Stimulated activated CD4-positive, alpha-beta T cell treated with anti-CD3 and anti-CD28 coated beads, Interleukin-4, amount 100 ng/mL, for 48 hours (primary cell): ENCODE data around the gene SLC35G1.

Source experiments
- DNase-seq, 2 donors: peaks; one replicate each; pipeline ENCODE4 v3.0.0-alpha.2; 2020; ENCODE audit warnings: low read depth in 2 of 2

SLC35G1 gene

DNA sequence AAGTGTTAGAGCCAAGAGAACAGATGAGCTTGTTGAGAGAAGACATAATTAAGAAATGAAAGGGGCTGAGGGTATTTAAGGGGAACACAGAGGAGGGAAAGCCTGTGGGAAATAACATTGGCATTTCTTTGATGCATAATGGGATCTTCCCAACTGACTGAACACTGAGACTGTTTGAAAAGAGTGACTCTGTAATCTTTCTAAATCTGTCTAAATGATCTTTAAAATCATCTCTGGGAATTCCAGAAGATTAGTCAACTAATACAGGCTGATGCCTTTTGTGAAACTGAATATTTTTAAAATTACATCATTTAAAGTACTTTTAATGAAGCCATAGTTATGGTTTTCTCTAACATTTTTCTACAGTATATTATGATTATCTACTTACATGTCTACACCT, 17.4 kb upstream of the SLC35G1 start:
- no peak for DNase-seq

DNA sequence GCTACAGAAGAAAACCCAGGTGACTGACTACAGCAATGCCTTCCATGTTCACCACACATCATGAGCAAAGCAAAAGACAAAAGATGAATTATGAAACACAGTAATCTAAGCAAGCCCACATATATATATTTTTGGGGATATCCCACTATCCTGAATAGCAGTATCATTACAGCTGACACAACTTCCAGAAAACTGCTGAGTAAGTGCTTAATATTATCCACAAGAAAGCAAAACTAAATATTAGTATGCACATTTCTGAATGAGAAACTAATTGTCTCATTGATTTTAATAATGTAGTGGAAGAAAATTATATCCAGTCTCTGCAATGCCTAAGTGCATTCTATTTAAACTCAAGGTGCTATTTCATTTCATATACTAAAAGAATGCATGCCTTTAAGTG, 14.5 kb upstream of the SLC35G1 start:
- no peak for DNase-seq

DNA sequence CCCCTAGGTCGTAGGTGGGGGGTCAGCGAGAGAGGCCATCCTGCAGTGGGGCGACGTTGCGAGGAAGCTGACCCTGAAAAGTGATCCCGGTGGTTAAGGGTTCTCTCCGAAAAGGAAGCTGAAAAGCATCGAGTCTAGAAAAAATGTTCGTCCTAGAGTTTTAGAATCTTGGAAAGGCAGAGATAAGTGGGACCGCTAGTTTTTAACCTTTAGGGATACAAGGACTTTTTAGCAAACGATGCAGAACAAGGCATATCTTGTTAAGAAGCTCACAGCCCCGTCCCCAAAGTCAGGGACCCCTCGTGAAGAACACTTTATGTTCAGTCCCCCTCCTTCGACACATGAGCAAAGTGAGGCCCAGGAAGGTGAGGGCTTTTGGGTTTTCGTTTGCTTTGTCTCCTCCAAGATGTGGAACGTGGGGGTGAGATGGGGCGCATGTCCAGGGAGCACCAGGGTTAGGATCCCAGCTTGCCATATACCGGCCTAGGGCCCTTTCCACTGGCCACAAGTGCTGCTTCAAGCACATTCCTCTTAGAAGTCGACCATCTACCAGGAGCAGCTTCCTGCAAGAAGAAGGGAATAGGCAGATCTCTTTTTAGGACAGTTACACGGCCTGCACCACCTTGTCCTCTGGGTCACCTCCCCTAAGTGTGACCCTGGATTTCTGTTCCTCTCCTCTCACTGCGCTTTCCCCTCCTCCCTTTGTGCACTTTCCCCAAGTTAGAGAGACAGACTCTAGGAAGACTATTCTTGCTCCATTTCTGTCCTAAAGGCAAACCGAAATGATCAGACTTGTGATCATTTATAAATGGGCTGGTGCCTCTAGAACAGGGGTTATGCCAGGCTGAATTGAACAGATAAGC, 969 bp downstream of the SLC35G1 start:
- no peak for DNase-seq

DNA sequence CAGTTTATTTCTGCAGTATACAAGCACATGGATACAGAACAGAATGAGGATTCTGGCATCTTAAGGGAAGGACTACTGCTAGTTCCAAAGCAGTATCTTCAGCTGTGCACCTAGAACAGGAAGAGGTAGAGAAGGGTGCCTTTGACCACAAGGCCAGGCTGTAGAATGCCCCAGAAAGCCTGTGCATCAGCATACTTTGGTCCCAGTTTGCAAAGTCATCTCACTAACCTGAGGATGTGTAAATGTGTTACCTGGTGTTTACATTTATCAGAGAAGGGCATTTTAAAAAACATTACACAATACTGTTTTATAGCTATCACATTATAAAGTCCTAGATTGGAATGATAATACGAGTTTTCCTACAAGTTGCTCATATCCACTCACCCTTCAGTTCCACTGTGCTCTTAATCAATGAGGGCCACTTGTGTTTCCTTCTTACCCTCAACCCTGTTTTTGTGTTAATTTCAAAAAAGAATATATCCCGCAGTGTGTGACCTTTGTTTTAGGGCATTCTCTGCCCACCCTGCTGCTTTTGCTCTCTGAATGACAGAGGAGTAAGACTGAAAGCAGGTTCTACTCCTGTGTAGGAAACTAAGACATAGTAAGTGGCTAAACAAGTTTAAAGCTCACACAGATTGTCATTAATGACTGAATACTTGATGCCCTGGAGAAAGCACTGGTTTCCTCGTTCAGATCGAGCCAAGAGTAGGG, 3.4 kb downstream of the SLC35G1 start:
- DNase-seq: no peak

DNA sequence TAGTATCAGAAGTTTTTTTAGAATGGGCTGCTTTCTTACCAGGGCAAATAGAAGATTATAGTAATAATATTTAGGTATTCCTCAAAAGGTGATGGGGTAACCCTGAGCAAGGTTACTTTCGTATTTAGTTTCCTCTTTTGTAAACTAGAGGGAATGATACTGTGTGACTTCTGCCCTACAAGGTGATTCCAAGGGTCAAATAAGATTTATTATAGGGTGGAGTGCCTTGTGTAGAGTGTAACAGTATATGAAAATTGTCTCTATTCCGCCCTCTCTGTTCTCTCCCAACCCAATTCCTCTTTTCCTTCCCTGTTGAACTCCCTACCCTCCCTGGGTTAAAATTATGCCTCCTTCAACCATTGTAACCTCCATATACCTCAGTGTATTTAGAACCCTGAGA, 5.3 kb downstream of the SLC35G1 start:
- no peak for DNase-seq

- DNase-seq: no peak
Observed at GRCh38 chr10:93903051-93903450, 9.3 kb downstream of the SLC35G1 start.

- DNase-seq: no peak
Observed at GRCh38 chr10:93904901-93905300, 11.1 kb downstream of the SLC35G1 start.

DNA sequence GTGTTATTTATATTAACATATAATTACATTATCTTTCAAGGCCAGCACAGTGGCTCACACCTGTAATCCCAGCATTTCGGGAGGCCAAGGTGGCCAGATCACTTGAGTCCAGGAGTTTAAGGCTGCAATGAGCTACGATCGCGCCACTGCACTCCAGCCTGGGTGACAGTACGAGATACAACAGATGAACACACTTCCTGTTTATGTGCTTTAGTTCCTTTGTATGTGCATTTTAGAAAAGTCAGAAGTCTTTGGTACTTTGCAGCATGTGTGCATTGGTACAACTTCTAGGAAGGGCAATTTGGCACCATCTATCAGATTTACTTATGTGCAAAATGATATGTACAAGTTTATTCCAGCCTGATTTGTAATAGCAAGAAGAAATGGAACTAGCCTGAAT, 13.3 kb downstream of the SLC35G1 start:
- DNase-seq: no peak

DNA sequence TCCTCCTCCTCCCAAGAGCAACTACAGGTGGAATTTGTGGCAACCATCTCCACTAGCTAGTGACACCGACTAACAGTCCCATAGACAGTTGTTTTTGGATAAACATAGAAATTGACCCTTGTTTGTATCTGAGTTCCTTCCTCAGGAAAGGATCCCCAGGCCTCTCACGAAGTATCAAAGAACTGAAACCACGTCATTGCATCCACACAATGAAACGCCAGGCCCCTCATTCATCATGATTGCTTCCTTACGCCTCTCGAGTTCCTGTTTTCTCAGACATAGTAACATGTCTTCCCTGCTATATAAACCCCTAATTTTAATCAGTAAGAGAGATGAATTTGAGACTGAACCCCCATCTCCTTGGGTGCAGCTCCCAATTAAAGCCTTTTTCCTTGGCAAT, 18.1 kb downstream of the SLC35G1 start:
- no peak for DNase-seq

DNA sequence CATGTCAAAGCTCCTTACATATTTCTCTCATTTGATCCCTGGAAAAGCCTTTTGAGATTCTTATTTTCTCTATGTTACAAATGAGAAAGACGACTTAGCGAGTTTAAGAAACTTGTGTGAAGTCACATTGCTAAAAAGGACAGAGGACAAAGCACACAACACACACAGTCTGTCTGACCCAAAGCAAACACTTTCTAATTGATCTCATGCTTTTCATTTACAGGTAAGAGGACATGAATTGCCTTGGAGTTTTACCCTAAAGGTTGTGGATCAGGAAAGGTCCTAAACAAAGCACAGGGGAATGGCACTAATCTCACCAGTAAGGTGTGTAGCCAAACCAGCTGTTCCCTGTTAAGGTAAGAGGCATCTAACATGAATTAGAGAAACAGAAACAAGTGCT, 18.7 kb downstream of the SLC35G1 start:
- DNase-seq: no peak

GRCh38 chr10:93913706-93914105, 19.9 kb downstream of the SLC35G1 start:
- no peak for DNase-seq

DNA sequence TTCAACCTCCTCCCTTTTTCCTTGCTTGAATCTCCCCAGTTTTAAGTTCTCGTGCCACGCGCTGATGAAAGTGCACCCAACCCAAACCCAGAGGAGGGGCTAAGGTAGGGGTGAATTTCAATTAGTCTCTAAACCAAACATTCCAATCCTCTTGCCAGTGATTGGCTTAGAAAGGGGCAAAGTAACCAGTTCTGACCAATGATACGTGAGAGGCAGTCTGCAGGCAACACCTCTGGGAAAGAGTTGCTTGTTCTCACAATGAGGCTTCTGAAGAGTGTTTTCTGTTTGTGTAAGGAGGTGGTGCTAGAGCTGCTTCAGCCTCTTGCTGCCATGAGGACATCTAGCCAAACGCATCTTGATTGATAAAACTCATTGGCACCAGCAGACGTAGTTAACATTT, 21.8 kb downstream of the SLC35G1 start:
- no peak for DNase-seq

GRCh38 chr10:93916257-93917063, 22.7 kb downstream of the SLC35G1 start:
- DNase-seq: no peak

DNA sequence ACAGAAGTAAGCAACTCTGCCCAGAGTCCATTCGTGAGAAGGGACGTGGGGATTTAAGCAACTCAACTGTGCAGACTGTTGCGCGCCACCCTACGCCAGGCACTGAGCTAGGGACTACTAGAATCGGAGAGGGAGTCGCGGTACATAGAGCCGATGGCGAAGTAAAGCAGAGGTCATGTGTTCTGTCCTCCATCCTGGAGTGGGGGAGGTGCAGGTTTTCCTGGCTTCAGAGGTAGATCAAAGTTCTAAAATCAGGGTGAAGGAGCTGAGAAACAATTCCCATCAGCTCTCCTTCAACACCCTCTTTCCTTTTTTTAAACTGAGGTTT, 23.2 kb downstream of the SLC35G1 start:
- no peak for DNase-seq

DNA sequence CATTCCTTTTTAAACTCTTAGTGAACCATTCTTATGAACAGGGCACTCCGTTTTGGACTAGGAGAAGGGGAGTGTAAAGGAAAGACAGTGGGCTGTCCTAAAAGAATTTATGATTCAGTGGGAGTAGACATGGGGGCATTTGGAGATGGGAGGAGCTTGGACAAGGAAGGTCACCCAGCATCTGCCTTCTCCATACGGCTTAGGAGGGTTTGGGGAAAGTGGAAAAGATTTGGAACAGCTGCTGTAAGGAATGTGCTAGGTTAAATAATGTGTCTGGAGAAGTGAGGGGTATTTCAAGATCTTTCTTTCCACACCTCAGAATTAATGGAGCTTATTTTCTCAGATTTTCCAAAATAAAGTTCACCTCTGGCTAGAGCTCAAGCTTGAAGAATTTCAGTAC, 24.0 kb downstream of the SLC35G1 start:
- no peak for DNase-seq

GRCh38 chr10:93921338-93921737, 27.6 kb downstream of the SLC35G1 start:
- peak in 1 of 2 donors; percentile 15 for DNase-seq

DNA sequence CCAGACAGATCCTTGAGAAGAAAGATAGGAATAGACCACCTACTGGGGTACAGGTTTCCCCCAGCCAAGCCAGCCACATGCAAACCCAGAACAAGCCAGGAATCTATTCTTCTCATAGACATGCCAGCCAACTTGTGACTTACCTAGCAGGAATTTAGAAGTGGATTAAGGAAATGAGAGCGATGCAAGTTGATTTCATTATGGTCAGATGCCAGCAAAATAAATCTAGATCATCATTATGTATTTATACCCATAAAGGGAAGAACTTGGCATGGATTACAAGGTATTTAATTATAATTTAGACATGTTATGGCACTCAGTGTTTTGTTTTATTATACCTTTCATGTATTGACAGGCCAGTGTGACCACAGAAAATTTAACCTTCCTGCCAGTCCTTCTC, 32.8 kb downstream of the SLC35G1 start:
- DNase-seq: no peak

GRCh38 chr10:93938140-93938539, 44.4 kb downstream of the SLC35G1 start:
- no peak for DNase-seq

- no peak for DNase-seq
Observed at GRCh38 chr10:93940881-93941280, 47.1 kb downstream of the SLC35G1 start.

- no peak for DNase-seq
Observed at GRCh38 chr10:93941606-93942005, 47.8 kb downstream of the SLC35G1 start.

DNA sequence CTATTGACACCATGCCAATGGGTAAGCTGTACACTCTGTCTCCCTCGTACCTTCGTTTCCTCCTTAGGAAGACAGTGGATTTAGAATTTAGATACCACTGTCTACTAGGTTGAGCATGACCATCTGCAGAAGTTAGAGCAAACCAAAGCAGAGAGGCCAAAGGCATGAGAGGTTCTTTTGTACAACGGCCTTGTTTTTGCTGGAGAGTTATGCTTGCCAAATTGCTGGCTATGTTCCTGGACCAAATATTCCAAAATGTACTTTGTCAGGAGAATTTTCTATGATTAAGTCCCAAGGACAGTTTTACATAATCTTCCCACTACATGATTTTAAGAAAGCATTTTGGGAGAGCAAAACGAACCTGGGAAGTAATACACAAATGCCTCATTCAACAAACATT, 52.0 kb downstream of the SLC35G1 start:
- DNase-seq: no peak

- no peak for DNase-seq
Observed at GRCh38 chr10:93947055-93947454, 53.3 kb downstream of the SLC35G1 start.

DNA sequence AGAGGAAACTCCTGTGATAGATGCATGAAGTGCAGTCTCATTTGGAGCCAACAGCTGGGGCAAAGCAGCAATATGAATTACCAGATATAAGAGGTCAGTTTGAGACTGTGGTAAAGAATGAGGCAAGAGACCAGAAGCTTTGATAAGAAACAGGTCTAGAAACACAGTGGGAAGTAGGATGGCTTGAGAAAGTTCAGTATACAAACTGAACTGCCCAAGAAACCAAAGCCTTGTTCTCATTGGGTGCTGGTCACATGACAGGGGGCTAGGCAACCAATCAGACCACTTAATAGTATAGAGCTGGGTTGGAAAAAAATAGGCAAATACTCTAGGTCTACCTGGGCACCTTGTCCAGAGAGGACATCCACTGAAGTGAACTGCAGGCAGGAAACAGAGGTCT, 53.7 kb downstream of the SLC35G1 start:
- no peak for DNase-seq
